Heart left ventricle (tissue), 13 donors: Measurements from ENCODE around the gene FUT3.

ENCODE experiments used
- CTCF ChIP-seq, 12 donors: fragments of 200-600 bp; sonication (generic) in 4 of 12; IDR thresholded peaks; one replicate each; pipeline versions ENCODE4 v1.5.0 to v1.8.0; 2018 to 2022; ENCODE audit warnings: antibody characterized with exemption in 12 of 12, mild to moderate bottlenecking in 5 of 12
- POLR2A ChIP-seq, 2 donors: fragments of 450-650 bp; IDR thresholded peaks; one replicate each; pipeline ENCODE4 v1.6.1; 2017; ENCODE audit warnings: antibody characterized with exemption in 2 of 2, mild to moderate bottlenecking in 2 of 2, moderate library complexity in 2 of 2
- donor health status: ischemic (EF 13 %, LVEDD 7.1; RV severe dilation, severe dysfunction).
- donor health status: DM: no; HTN: yes; CAD: no.
- donor health status: DM: no; HTN: no; CAD: no.
- donor health status: ischemic (EF 25% LVEDD 6.9; RV normal size, moderate dysfunction).
- donor health status: ischemic (EF 25% LVEDD 5.7; RV mildly dilated, moderate dysfunction).
- donor health status: ischemic (EF 35%, LVEDD 5.7; RV mildly dilated, moderate dysfunction).
- donor health status: nonischemic (EF 11% LVEDD 7.7; RV severe dilation, severe dysfunction).
- donor health status: DM: yes; HTN: yes; CAD: no.
- donor health status: PGD.
- donor health status: ischemic (EF 29% LVEDD 5.4; RV normal size, mild dysfunction).
- donor health status: nonischemic (EF 23%, LVEDD 6.1; RV moderate dilation, normal function).

- TF ChIP-seq POLR2A (IDR thresholded peaks at IDR 0.05) (no peak), CTCF (IDR thresholded peaks at IDR 0.05) (no peak)
These were observed 40.1 kb downstream of the FUT3 start for GRCh38 chr19:5811117-5811516.
